Kidney (tissue), 14 donors: Measurements from ENCODE around the gene AKAP13. TPM values are rescaled to one million over a fixed set of nuclear protein-coding genes. Genes with fewer than 3 reads are reported as not detected.

Source experiments
- DNase-seq, 5 donors: peaks; one replicate each; pipeline ENCODE4 v3.0.0-alpha.2; 2013 to 2020
- FAIRE-seq: peaks from 2 replicates; lab custom pipeline; 2012; peaks lifted over from hg19 to GRCh38; lab: Jason Lieb, UNC
- H3K27ac ChIP-seq, 2 donors: one replicate each; pipeline ENCODE4 v1.7.0; 2013; ENCODE audit warnings: low read depth in 2 of 2, low read length in 2 of 2, inconsistent platforms in 1 of 2
- H3K27me3 ChIP-seq: one replicate; pipeline ENCODE4 v1.7.1; 2013; ENCODE audit warnings: low read length, inconsistent platforms; ENCODE audit not compliant: control insufficient read depth, insufficient read depth
- H3K36me3 ChIP-seq, 3 donors: one replicate each; pipeline versions ENCODE4 v1.7.0 to v1.7.1; 2013; ENCODE audit warnings: low read length in 3 of 3, control low read depth in 1 of 3, inconsistent platforms in 1 of 3; ENCODE audit not compliant: insufficient read depth in 3 of 3, control insufficient read depth in 2 of 3
- H3K4me1 ChIP-seq, 3 donors: one replicate each; pipeline versions ENCODE4 v1.7.0 to v1.7.1; 2013; ENCODE audit warnings: low read length in 3 of 3, inconsistent platforms in 1 of 3, low read depth in 1 of 3; ENCODE audit not compliant: control insufficient read depth in 2 of 3, insufficient read depth in 2 of 3
- H3K4me3 ChIP-seq, 3 donors: one replicate each; pipeline versions ENCODE4 v1.7.0 to v1.8.1; 2013; ENCODE audit warnings: low read length in 3 of 3, control low read depth in 1 of 3, inconsistent platforms in 1 of 3
- H3K9ac ChIP-seq, 3 donors: one replicate each; pipeline versions ENCODE4 v1.7.0 to v1.7.1; 2013; ENCODE audit warnings: low read length in 3 of 3, control low read depth in 1 of 3, inconsistent platforms in 1 of 3
- H3K9me3 ChIP-seq, 3 donors: one replicate each; pipeline versions ENCODE4 v1.7.0 to v1.7.1; 2013; ENCODE audit warnings: low read length in 3 of 3, control low read depth in 1 of 3, inconsistent platforms in 1 of 3; ENCODE audit not compliant: control insufficient read depth in 2 of 3, insufficient read depth in 1 of 3
- CTCF ChIP-seq: IDR thresholded peaks from 3 replicates; pipeline ENCODE4 v1.5.1; 2012; ENCODE audit warnings: mild to moderate bottlenecking, moderate library complexity, borderline replicate concordance; ENCODE audit not compliant: insufficient read depth; ENCODE audit errors: extremely low read depth
- intact Hi-C: fragments of 100-400 bp; cut with DNase I; formaldehyde crosslinking; loops from one replicate; pipeline ENCODE4 v1.11.1; 2022
- polyA plus RNA-seq: library from polyadenylated mRNA; stranded (reverse); fragments of 350-450 nt; fragmentation: Illumina TruSeq; extraction: RNeasy Lipid Tissue Mini Kit (QIAGEN cat#74804); gene quantifications from one replicate; pipeline ENCODE4 v1.2.3, GENCODE V29; 2014; ENCODE audit warnings: low read depth, low replicate concordance; ENCODE audit not compliant: insufficient read depth
- total RNA-seq: library from RNA; stranded (reverse); fragmentation: NEBNext Ultra II Directional; extraction: Animal tissue kit (Norgen Biotek cat#: 25700); gene quantifications from one replicate; pipeline ENCODE4 v1.2.1, GENCODE V29; 2021
- donor health status: control.
- donor health status: control.
- donor health status: control.
- donor health status: control.
- donor health status: control.
- donor health status: DM: yes; HTN: yes; CAD: no.
- donor health status: Normal renal cell carcinoma (clear cell type).

Gene AKAP13
- total and polyA plus RNA-seq, 2 donors from 2014 or later: 18.8 to 174 TPM

GRCh38 chr15:85456798-85457197 is 76.4 kb downstream of the AKAP13 start:
- FAIRE-seq: no peak
- H3K27ac ChIP-seq: no peak overlapping the region
- H3K9ac ChIP-seq: no peak overlapping the region

GRCh38 chr15:85457392-85457968 is 77.1 kb downstream of the AKAP13 start:
- DNase-seq (no peak), FAIRE-seq (no peak)
- Histone ChIP-seq H3K36me3 (no peaks in the 10 kb centered on the region), H3K27me3 (no peaks in the 10 kb centered on the region), H3K9me3 (no peaks in the 10 kb centered on the region), H3K4me1 (no peaks in the 10 kb centered on the region), H3K9ac (no peak overlapping the region), H3K4me3 (no peak overlapping the region), H3K27ac (no peak overlapping the region)
- no peak for TF ChIP-seq CTCF
- intact Hi-C loops: no loop called here

More at GRCh38 chr15:85456798-85457197, 76.4 kb downstream of the AKAP13 start:
- no peaks in the 10 kb centered on the region for H3K4me1 ChIP-seq
- no peak for TF ChIP-seq CTCF
- H3K36me3 ChIP-seq: no peaks in the 10 kb centered on the region
- H3K27me3 ChIP-seq: no peaks in the 10 kb centered on the region
- intact Hi-C loops: no loop called here
- no peak overlapping the region for H3K4me3 ChIP-seq
- H3K9me3 ChIP-seq: no peaks in the 10 kb centered on the region
- DNase-seq: no peak

- DNase-seq (no peak), FAIRE-seq (no peak)
- Histone ChIP-seq H3K9me3 (no peaks in the 10 kb centered on the region), H3K36me3 (no peaks in the 10 kb centered on the region), H3K27me3 (no peaks in the 10 kb centered on the region), H3K4me1 (peaks cover 0 to 5% (median 0%) of the 10 kb centered on the region in 3 donors), H3K27ac (no peak overlapping the region), H3K9ac (no peak overlapping the region), H3K4me3 (no peak overlapping the region)
- intact Hi-C loops: no loop called here
- no peak for TF ChIP-seq CTCF
These were observed 78.4 kb downstream of the AKAP13 start for GRCh38 chr15:85458764-85459163.

GRCh38 chr15:85462029-85462428 is 81.6 kb downstream of the AKAP13 start:
- H3K27me3 ChIP-seq: no peaks in the 10 kb centered on the region
- H3K27ac ChIP-seq: no peak overlapping the region
- no peaks in the 10 kb centered on the region for H3K9me3 ChIP-seq
- FAIRE-seq (no peak), DNase-seq (no peak)
- H3K4me1 ChIP-seq: peaks cover 0 to 9% (median 2%) of the 10 kb centered on the region in 3 donors
- intact Hi-C loops: no loop called here
- TF ChIP-seq CTCF: no peak
- H3K36me3 ChIP-seq: no peaks in the 10 kb centered on the region
- no peak overlapping the region for H3K9ac ChIP-seq
- H3K4me3 ChIP-seq: no peak overlapping the region
